GM12878 (cell line): ENCODE measurements around the gene CREB5. TPM values are rescaled to one million over a fixed set of nuclear protein-coding genes. Genes with fewer than 3 reads are reported as not detected.

Experiments
- BHLHE40 ChIP-seq, 2 experiments: fragments of 450-650 bp in 1 of 2; IDR thresholded peaks; 2 replicates each; pipeline ENCODE4 v1.6.1; 2011 to 2017; ENCODE audit warnings: low read depth in 2 of 2, borderline replicate concordance in 1 of 2, improper control_type of control experiment in 1 of 2, low read length in 1 of 2, mild to moderate bottlenecking in 1 of 2
- E2F8 ChIP-seq: fragments of 450-650 bp; IDR thresholded peaks from 2 replicates; pipeline ENCODE4 v1.6.1; 2018; ENCODE audit warnings: mild to moderate bottlenecking, low read depth, moderate library complexity; ENCODE audit not compliant: partially characterized antibody
- E4F1 ChIP-seq: fragments of 450-650 bp; IDR thresholded peaks from 2 replicates; pipeline ENCODE4 v1.6.1; 2018; ENCODE audit warnings: borderline replicate concordance, mild to moderate bottlenecking; ENCODE audit not compliant: partially characterized antibody
- EED ChIP-seq: sonication (generic); IDR thresholded peaks from 2 replicates; pipeline ENCODE4 v1.6.1; 2016; ENCODE audit warnings: antibody characterized with exemption, low read depth
- EGR1 ChIP-seq, 2 experiments: IDR thresholded peaks; 1 replicate in 1 of 2; 2 replicates in 1 of 2; pipeline ENCODE4 v1.6.1; 2011 to 2012; ENCODE audit warnings: low read depth in 2 of 2, low read length in 2 of 2, borderline replicate concordance in 1 of 2, mild to moderate bottlenecking in 1 of 2, moderate library complexity in 1 of 2
- FOS ChIP-seq: IDR thresholded peaks from 3 replicates; pipeline ENCODE4 v1.6.1; 2011; ENCODE audit warnings: borderline replicate concordance; ENCODE audit not compliant: insufficient read length; ENCODE audit errors: extremely low read depth
- GATAD2B ChIP-seq: fragments of 450-650 bp; conservative IDR thresholded peaks from 2 replicates; pipeline ENCODE4 v1.6.1; 2017; ENCODE audit warnings: low read depth, mild to moderate bottlenecking, moderate library complexity
- NFIC ChIP-seq: IDR thresholded peaks from 2 replicates; pipeline ENCODE4 v1.6.1; 2012; ENCODE audit warnings: low read depth, mild to moderate bottlenecking, inconsistent platforms, low read length, moderate library complexity
- NRF1 ChIP-seq: conservative IDR thresholded peaks from 2 replicates; pipeline ENCODE4 v1.6.1; 2011; ENCODE audit warnings: mild to moderate bottlenecking, low read depth, low read length, improper control_type of control experiment
- PAX5 ChIP-seq: IDR thresholded peaks from 2 replicates; pipeline ENCODE4 v1.6.1; 2011; ENCODE audit warnings: low read depth, low read length, borderline replicate concordance
- PKNOX1 ChIP-seq: fragments of 450-650 bp; IDR thresholded peaks from 2 replicates; pipeline ENCODE4 v1.6.1; 2016; ENCODE audit warnings: mild to moderate bottlenecking
- PML ChIP-seq: IDR thresholded peaks from 2 replicates; pipeline ENCODE4 v1.6.1; 2012; ENCODE audit warnings: low read length, inconsistent platforms
- RFX5 ChIP-seq: IDR thresholded peaks from 2 replicates; pipeline ENCODE4 v1.6.1; 2011; ENCODE audit warnings: low read depth, low read length, improper control_type of control experiment
- RUNX3 ChIP-seq: IDR thresholded peaks from 2 replicates; pipeline ENCODE4 v1.6.1; 2012; ENCODE audit warnings: low read length, inconsistent platforms
- SMAD5 ChIP-seq: IDR thresholded peaks from 2 replicates; pipeline ENCODE4 v1.6.1; 2016; ENCODE audit warnings: antibody characterized with exemption, low read depth
- SMC3 ChIP-seq: IDR thresholded peaks from 2 replicates; pipeline ENCODE4 v1.6.1; 2011; ENCODE audit warnings: low read length, improper control_type of control experiment, borderline replicate concordance
- TBL1XR1 ChIP-seq: IDR thresholded peaks from 2 replicates; pipeline ENCODE4 v1.6.1; 2012; ENCODE audit warnings: low read depth, low read length, improper control_type of control experiment
- WRNIP1 ChIP-seq: IDR thresholded peaks from 2 replicates; pipeline ENCODE4 v1.6.1; 2011; ENCODE audit warnings: low read depth, low read length, improper control_type of control experiment, borderline replicate concordance
- YBX1 ChIP-seq: fragments of 450-650 bp; IDR thresholded peaks from 2 replicates; pipeline ENCODE4 v1.6.1; 2016; ENCODE audit warnings: antibody characterized with exemption
- ZBTB11 ChIP-seq: fragments of 450-650 bp; formaldehyde crosslinking; IDR thresholded peaks from 2 replicates; pipeline ENCODE4 v1.5.0; 2022; ENCODE audit warnings: mild to moderate bottlenecking, missing genetic modification characterization
- polyA plus RNA-seq, 11 experiments: library from polyadenylated mRNA; depleted of rRNA in 4 of 11; unstranded in 6 of 11; stranded (reverse) in 5 of 11; fragments of >200 nt; fragmentation: Nextera tagmentation in 4 of 11; fragmentation: Illumina TruSeq in 1 of 11; extraction: Ambion mirVana in 4 of 11; extraction: Trizol in 1 of 11; gene quantifications; 1 replicate in 1 of 11; 2 replicates in 10 of 11; pipeline versions ENCODE4 v1.2.1 to v1.2.3, GENCODE V29; 2011 to 2016; ENCODE audit warnings: inconsistent platforms in 2 of 11, missing spikeins in 2 of 11, low read depth in 1 of 11
- total RNA-seq, 4 experiments: library from RNA; depleted of rRNA in 3 of 4; stranded (reverse); fragments of >200 nt in 3 of 4; fragmentation: Illumina TruSeq in 1 of 4; extraction: Trizol in 1 of 4; gene quantifications; 2 replicates each; pipeline versions ENCODE4 v1.2.1 to v1.2.3, GENCODE V29; 2013 to 2021

The CREB5 gene
- total and polyA plus RNA-seq, 10 of the 15 experiments (the other 5 are each of a cell fraction or from before 2014, with no cell fraction given) = 12.9 to 74.1 (median 53.0) TPM

GRCh38 chr7:28483908-28484605 lies 71.7 kb downstream of the CREB5 start (continued):
- TF ChIP-seq E2F8 = no peak
- peak; percentile 34; the same call in 1 of the 2 replicates for TF ChIP-seq RUNX3
- TF ChIP-seq ZBTB11 (CRISPR knock-in tag) = no peak
- TF ChIP-seq E4F1 = no peak
- TF ChIP-seq NRF1 = no peak
- TF ChIP-seq SMAD5 = no peak
- peak; percentile 72; the same call in 1 of the 2 replicates for TF ChIP-seq NFIC
- TF ChIP-seq EGR1 (IDR thresholded peaks at IDR 0.05; ENCODE audit: borderline replicate concordance in 1 of 2, low read depth in 2 of 2, low read length in 2 of 2) = peak in 1 of 2 experiments; percentile 43; a peak in 1 of 3 replicates
- TF ChIP-seq PKNOX1 = no peak
- TF ChIP-seq GATAD2B = peak; percentile 42; the same call in 1 of the 2 replicates
- no peak for TF ChIP-seq FOS
- peak; percentile 53; the same call in 1 of the 2 replicates for TF ChIP-seq PML
- no peak for TF ChIP-seq SMC3
- no peak for TF ChIP-seq PAX5
- no peak for TF ChIP-seq TBL1XR1
- TF ChIP-seq RFX5 = no peak
- TF ChIP-seq BHLHE40 (IDR thresholded peaks at IDR 0.05; ENCODE audit: borderline replicate concordance in 1 of 2, low read depth in 2 of 2, low read length in 1 of 2) = no peak
- no peak for TF ChIP-seq WRNIP1
- no peak for TF ChIP-seq YBX1
- TF ChIP-seq EED = 0 out of 2 replicates have a peak, but pooled peaks have one; percentile 27
